GM23248 (cell line): ENCODE data around the gene GINS1. TPM values are rescaled to one million over a fixed set of nuclear protein-coding genes. Genes with fewer than 3 reads are reported as not detected.

ENCODE experiments used
- DNase-seq: peaks from one replicate; pipeline ENCODE4 v3.0.0-alpha.2; 2015
- H2AFZ ChIP-seq: fragments of 200-600 bp; sonication (generic); 2 replicates; pipeline ENCODE4 v1.6.1; 2016; ENCODE audit warnings: antibody characterized with exemption
- H3F3A ChIP-seq: fragments of 200-600 bp; sonication (generic); 2 replicates; pipeline ENCODE4 v1.6.1; 2016; ENCODE audit warnings: mild to moderate bottlenecking, antibody characterized with exemption, mixed run types; ENCODE audit not compliant: insufficient read depth
- H3K27ac ChIP-seq: fragments of 200-600 bp; sonication (generic); 2 replicates; pipeline ENCODE4 v1.5.1; 2016; ENCODE audit warnings: mild to moderate bottlenecking
- H3K27me3 ChIP-seq: fragments of 200-600 bp; sonication (generic); replicated peaks from 2 replicates; pipeline ENCODE4 v1.6.1; 2016; ENCODE audit warnings: mild to moderate bottlenecking; ENCODE audit not compliant: insufficient read depth
- H3K36me3 ChIP-seq: fragments of 200-600 bp; sonication (generic); 2 replicates; pipeline ENCODE4 v1.6.1; 2016; ENCODE audit warnings: low read depth, mild to moderate bottlenecking
- H3K4me1 ChIP-seq: fragments of 200-600 bp; sonication (generic); 2 replicates; pipeline ENCODE4 v1.6.1; 2016; ENCODE audit warnings: mild to moderate bottlenecking; ENCODE audit not compliant: insufficient read depth
- H3K4me2 ChIP-seq: fragments of 200-600 bp; sonication (generic); one replicate; pipeline ENCODE4 v1.6.1; 2016; ENCODE audit warnings: mild to moderate bottlenecking; ENCODE audit not compliant: unreplicated experiment
- H3K4me3 ChIP-seq: fragments of 200-600 bp; sonication (generic); 2 replicates; pipeline ENCODE4 v1.5.1; 2016; ENCODE audit warnings: mild to moderate bottlenecking
- H3K79me2 ChIP-seq: fragments of 200-600 bp; sonication (generic); 2 replicates; pipeline ENCODE4 v1.6.1; 2016; ENCODE audit warnings: mild to moderate bottlenecking; ENCODE audit not compliant: insufficient read depth
- H3K9ac ChIP-seq: fragments of 200-600 bp; sonication (generic); 2 replicates; pipeline ENCODE4 v1.6.1; 2016; ENCODE audit warnings: mild to moderate bottlenecking
- H3K9me2 ChIP-seq: fragments of 200-600 bp; sonication (generic); 2 replicates; pipeline ENCODE4 v1.6.1; 2016; ENCODE audit warnings: mixed run types, mild to moderate bottlenecking, moderate library complexity; ENCODE audit not compliant: insufficient read depth
- H3K9me3 ChIP-seq: fragments of 200-600 bp; sonication (generic); one replicate; pipeline ENCODE4 v1.6.1; 2017; ENCODE audit warnings: low read depth
- H4K20me1 ChIP-seq: fragments of 200-600 bp; sonication (generic); 2 replicates; pipeline ENCODE4 v1.6.0; 2016; ENCODE audit not compliant: insufficient read depth
- EZH2 ChIP-seq: fragments of 200-600 bp; sonication (generic); IDR thresholded peaks from 2 replicates; pipeline ENCODE4 v1.6.1; 2018; ENCODE audit warnings: antibody characterized with exemption, mild to moderate bottlenecking; ENCODE audit not compliant: insufficient read depth, poor library complexity, severe bottlenecking
- EZH2phosphoT487 ChIP-seq: fragments of 200-600 bp; sonication (generic); IDR thresholded peaks from 2 replicates; pipeline ENCODE4 v1.6.1; 2018; ENCODE audit warnings: antibody characterized with exemption, moderate library complexity, mild to moderate bottlenecking, low read depth; ENCODE audit not compliant: insufficient read depth
- WGBS, 2 experiments: methylation state at CpG; one replicate each; pipeline ENCODE4 v1.1.6; 2015 to 2017; ENCODE audit warnings: low lambda C conversion rate in 2 of 2, low coverage in 1 of 2; ENCODE audit errors: missing lambda C conversion rate in 2 of 2; 5-methylcytosine and 5-hydroxymethylcytosine counted together
- in situ Hi-C: fragments of 300-500 bp; cut with MboI; formaldehyde crosslinking; loops from 2 replicates; pipeline ENCODE4 v1.15.0; 2020
- polyA plus RNA-seq: library from polyadenylated mRNA; unstranded; fragments of >200 nt; fragmentation: Nextera tagmentation; extraction: Ambion mirVana; gene quantifications from 2 replicates; pipeline ENCODE4 v1.2.1, GENCODE V29; 2016
- total RNA-seq: library from RNA; depleted of rRNA; stranded (reverse); fragments of >200 nt; shearing (Covaris generic); gene quantifications from 2 replicates; pipeline ENCODE4 v1.2.3, GENCODE V29; 2014

Gene GINS1
- total and polyA plus RNA-seq, 2 experiments from 2014 or later = 4.4 to 7.5 TPM

GRCh38 chr20:25459916-25460535 is 52.6 kb downstream of the GINS1 start:
- Histone ChIP-seq H3K36me3 (no peaks in the 10 kb centered on the region), H3F3A (no peaks in the 10 kb centered on the region), H3K27me3 (no peaks in the 10 kb centered on the region), H3K4me1 (no peaks in the 10 kb centered on the region), H3K79me2 (no peaks in the 10 kb centered on the region), H3K27ac (no peak overlapping the region), H4K20me1 (no peaks in the 10 kb centered on the region), H3K9me2 (no peaks in the 10 kb centered on the region), H3K9me3 (no peaks in the 10 kb centered on the region), H2AFZ (no peak overlapping the region), H3K4me3 (no peak overlapping the region), H3K9ac (no peak overlapping the region), H3K4me2 (no peak overlapping the region)
- no peak for DNase-seq
- WGBS, 2 experiments = 79 to 85% methylated on average over 10 to 12 of the region's 12 CpGs
- TF ChIP-seq EZH2phosphoT487 = no peak
- no peak for TF ChIP-seq EZH2
- in situ Hi-C loops = no loop called here

GRCh38 chr20:25460566-25461280 is 53.2 kb downstream of the GINS1 start:
- H3K4me3 ChIP-seq = no peak overlapping the region
- H3F3A ChIP-seq = no peaks in the 10 kb centered on the region
- no peak overlapping the region for H3K4me2 ChIP-seq
- no peaks in the 10 kb centered on the region for H3K4me1 ChIP-seq
- H3K9ac ChIP-seq = no peak overlapping the region
- H3K9me3 ChIP-seq = no peaks in the 10 kb centered on the region
- H4K20me1 ChIP-seq = no peaks in the 10 kb centered on the region
- H3K9me2 ChIP-seq = no peaks in the 10 kb centered on the region
- H2AFZ ChIP-seq = no peak overlapping the region
- H3K27ac ChIP-seq = no peak overlapping the region
- H3K79me2 ChIP-seq = no peaks in the 10 kb centered on the region
- H3K27me3 ChIP-seq = no peaks in the 10 kb centered on the region
- in situ Hi-C loops = no loop called here
- WGBS, 2 experiments = 89 to 97% methylated on average over 16 to 18 of the region's 19 CpGs
- no peaks in the 10 kb centered on the region for H3K36me3 ChIP-seq
- DNase-seq = no peak
- TF ChIP-seq EZH2phosphoT487 (no peak), EZH2 (no peak)

GRCh38 chr20:25461281-25461650 is 53.8 kb downstream of the GINS1 start:
- H3K4me3 ChIP-seq = no peak overlapping the region
- no peaks in the 10 kb centered on the region for H3K79me2 ChIP-seq
- no peaks in the 10 kb centered on the region for H4K20me1 ChIP-seq
- H3K9me2 ChIP-seq = no peaks in the 10 kb centered on the region
- WGBS, 2 experiments = 83 to 86% methylated on average over 9 of the region's 9 CpGs
- no peak for TF ChIP-seq EZH2
- TF ChIP-seq EZH2phosphoT487 = no peak
- H3K4me2 ChIP-seq = no peak overlapping the region
- H3K36me3 ChIP-seq = no peaks in the 10 kb centered on the region
- no peaks in the 10 kb centered on the region for H3K9me3 ChIP-seq
- no peak overlapping the region for H2AFZ ChIP-seq
- no peak overlapping the region for H3K27ac ChIP-seq
- no peaks in the 10 kb centered on the region for H3F3A ChIP-seq
- H3K27me3 ChIP-seq = no peaks in the 10 kb centered on the region
- DNase-seq = no peak
- no peaks in the 10 kb centered on the region for H3K4me1 ChIP-seq
- H3K9ac ChIP-seq = no peak overlapping the region
- in situ Hi-C loops = no loop called here

- no peaks in the 10 kb centered on the region for H3K36me3 ChIP-seq
- in situ Hi-C loops = no loop called here
- no peaks in the 10 kb centered on the region for H3K79me2 ChIP-seq
- no peaks in the 10 kb centered on the region for H4K20me1 ChIP-seq
- H3K9ac ChIP-seq = no peak overlapping the region
- 92 to 94% methylated on average over 18 of the region's 18 CpGs for WGBS, 2 experiments
- no peak overlapping the region for H3K4me2 ChIP-seq
- H3K9me3 ChIP-seq = no peaks in the 10 kb centered on the region
- TF ChIP-seq EZH2phosphoT487 (no peak), EZH2 (no peak)
- H3K27me3 ChIP-seq = no peaks in the 10 kb centered on the region
- H3K4me1 ChIP-seq = no peaks in the 10 kb centered on the region
- H3K4me3 ChIP-seq = no peak overlapping the region
- no peak for DNase-seq
- H3K9me2 ChIP-seq = no peaks in the 10 kb centered on the region
- H3F3A ChIP-seq = no peaks in the 10 kb centered on the region
- no peak overlapping the region for H2AFZ ChIP-seq
- no peak overlapping the region for H3K27ac ChIP-seq
Observed at GRCh38 chr20:25461786-25462545, 54.5 kb downstream of the GINS1 start.
